Adrenal gland (tissue), 5 donors: ENCODE results near the gene CCNL1.

ENCODE experiments used
- CTCF ChIP-seq, 6 experiments: fragments of 450-650 bp in 4 of 6; fragments of 200-600 bp in 2 of 6; sonication (generic) in 1 of 6; IDR thresholded peaks; 1 replicate in 5 of 6; 2 replicates in 1 of 6; pipeline versions ENCODE4 v1.5.1 to v1.8.0; 2016 to 2021; ENCODE audit warnings: antibody characterized with exemption in 6 of 6, mild to moderate bottlenecking in 2 of 6, moderate library complexity in 1 of 6
- POLR2A ChIP-seq, 2 donors: fragments of 450-650 bp; IDR thresholded peaks; one replicate each; pipeline ENCODE4 v1.6.1; 2017; ENCODE audit warnings: antibody characterized with exemption in 2 of 2, mild to moderate bottlenecking in 2 of 2, moderate library complexity in 1 of 2
- donor health status: DM: no; HTN: no; CAD: no.

DNA sequence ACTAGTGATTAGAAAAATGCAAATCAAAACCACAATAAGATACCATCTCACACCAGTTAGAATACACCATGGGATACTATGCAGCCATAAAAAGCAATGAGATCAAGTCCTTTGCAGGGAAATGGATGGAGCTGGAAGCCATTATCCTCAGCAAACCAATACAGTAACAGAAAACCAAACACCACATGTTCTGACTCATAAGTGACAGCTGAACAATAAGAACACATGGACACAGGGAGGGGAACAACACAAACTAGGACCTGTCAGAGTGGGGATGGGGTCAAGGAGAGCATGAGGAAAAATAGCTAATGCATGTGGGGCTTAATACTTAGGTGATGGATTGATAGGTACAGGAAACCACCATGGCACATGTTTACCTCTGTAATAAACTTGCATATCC is 36.0 kb upstream of the CCNL1 start:
- TF ChIP-seq POLR2A (IDR thresholded peaks at IDR 0.05) (no peak), CTCF (IDR thresholded peaks at IDR 0.05) (no peak)
